Thyroid gland (tissue), 4 donors: ENCODE measurements around the gene HYI. TPM values are rescaled to one million over a fixed set of nuclear protein-coding genes. Genes with fewer than 3 reads are reported as not detected.

Experiments used
- DNase-seq, 2 donors: peaks; one replicate each; pipeline ENCODE4 v3.0.0-alpha.2; 2019
- H3K27ac ChIP-seq, 3 donors: fragments of 200-600 bp; sonication (generic); 1 replicate in 2 of 3; 2 replicates in 1 of 3; pipeline ENCODE4 v1.5.1; 2016 to 2019; ENCODE audit warnings: mild to moderate bottlenecking in 1 of 3, moderate library complexity in 1 of 3
- H3K27me3 ChIP-seq: fragments of 200-600 bp; sonication (generic); one replicate; pipeline ENCODE4 v1.5.1; 2019
- H3K36me3 ChIP-seq, 2 donors: fragments of 200-600 bp; sonication (generic); one replicate each; pipeline ENCODE4 v1.5.1; 2016 to 2019
- H3K4me1 ChIP-seq, 2 donors: fragments of 200-600 bp; sonication (generic); one replicate each; pipeline ENCODE4 v1.5.1; 2017 to 2019
- H3K4me3 ChIP-seq, 3 donors: fragments of 200-600 bp; sonication (generic); replicated peaks in 1 of 3; 1 replicate in 2 of 3; 2 replicates in 1 of 3; pipeline ENCODE4 v1.5.1; 2016; ENCODE audit warnings: mild to moderate bottlenecking in 1 of 3
- H3K9me3 ChIP-seq: fragments of 200-600 bp; sonication (generic); one replicate; pipeline ENCODE4 v1.5.1; 2017
- POLR2A ChIP-seq, 2 donors: fragments of 450-650 bp; IDR thresholded peaks; one replicate each; pipeline ENCODE4 v1.6.1; 2017; ENCODE audit warnings: antibody characterized with exemption in 2 of 2, mild to moderate bottlenecking in 2 of 2, moderate library complexity in 1 of 2
- WGBS, 2 donors: methylation state at CpG; one replicate each; pipeline ENCODE4 v1.1.5; 2017; 5-methylcytosine and 5-hydroxymethylcytosine counted together
- intact Hi-C: fragments of 100-400 bp; cut with DNase I; formaldehyde crosslinking; loops from one replicate; pipeline ENCODE4 v1.15.1; 2023
- total RNA-seq, 4 donors: library from RNA; depleted of rRNA; stranded (reverse); fragments of >200 nt; gene quantifications; one replicate each; pipeline ENCODE4 v1.2.3, GENCODE V29; 2016
- TF ChIP-seq, protein P1 (sequence below), 6 experiments: fragments of 200-600 bp in 3 of 6; fragments of 450-650 bp in 3 of 6; sonication (generic) in 3 of 6; IDR thresholded peaks; one replicate each; pipeline ENCODE4 v1.5.1; 2016 to 2019; ENCODE audit warnings: antibody characterized with exemption in 6 of 6, mild to moderate bottlenecking in 2 of 6, inconsistent platforms in 1 of 6, moderate library complexity in 1 of 6

HYI gene
- total RNA-seq, 4 donors from 2014 or later: 50.6 to 92.9 (median 65.6) TPM

DNA sequence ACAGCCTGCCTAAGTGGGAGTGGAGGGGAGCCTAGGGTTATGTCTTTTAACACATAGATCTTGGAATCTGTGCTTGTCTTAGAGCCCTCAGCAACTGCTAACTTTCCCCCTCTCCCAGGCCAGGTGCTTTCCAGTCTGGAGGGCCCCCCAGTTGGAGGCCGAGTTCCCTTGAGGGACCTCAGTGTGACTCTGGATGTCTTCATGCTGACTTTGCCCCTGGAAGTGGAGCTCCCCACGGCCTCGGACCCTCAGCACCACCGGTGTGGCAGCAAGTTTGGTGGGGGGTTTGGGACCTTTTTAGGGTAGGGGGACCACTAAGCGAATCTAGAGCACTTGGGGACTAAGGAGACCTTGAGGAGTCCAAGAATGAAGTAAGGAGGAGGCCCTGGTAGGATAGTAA lies 22.9 kb downstream of the HYI start:
- H3K27me3 ChIP-seq: no peaks in the 10 kb centered on the region
- no peak for DNase-seq
- no peaks in the 10 kb centered on the region for H3K9me3 ChIP-seq
- TF ChIP-seq POLR2A (IDR thresholded peaks at IDR 0.05): no peak
- TF ChIP-seq, protein P1, sequence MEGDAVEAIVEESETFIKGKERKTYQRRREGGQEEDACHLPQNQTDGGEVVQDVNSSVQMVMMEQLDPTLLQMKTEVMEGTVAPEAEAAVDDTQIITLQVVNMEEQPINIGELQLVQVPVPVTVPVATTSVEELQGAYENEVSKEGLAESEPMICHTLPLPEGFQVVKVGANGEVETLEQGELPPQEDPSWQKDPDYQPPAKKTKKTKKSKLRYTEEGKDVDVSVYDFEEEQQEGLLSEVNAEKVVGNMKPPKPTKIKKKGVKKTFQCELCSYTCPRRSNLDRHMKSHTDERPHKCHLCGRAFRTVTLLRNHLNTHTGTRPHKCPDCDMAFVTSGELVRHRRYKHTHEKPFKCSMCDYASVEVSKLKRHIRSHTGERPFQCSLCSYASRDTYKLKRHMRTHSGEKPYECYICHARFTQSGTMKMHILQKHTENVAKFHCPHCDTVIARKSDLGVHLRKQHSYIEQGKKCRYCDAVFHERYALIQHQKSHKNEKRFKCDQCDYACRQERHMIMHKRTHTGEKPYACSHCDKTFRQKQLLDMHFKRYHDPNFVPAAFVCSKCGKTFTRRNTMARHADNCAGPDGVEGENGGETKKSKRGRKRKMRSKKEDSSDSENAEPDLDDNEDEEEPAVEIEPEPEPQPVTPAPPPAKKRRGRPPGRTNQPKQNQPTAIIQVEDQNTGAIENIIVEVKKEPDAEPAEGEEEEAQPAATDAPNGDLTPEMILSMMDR (IDR thresholded peaks at IDR 0.05): no peak
- H3K4me1 ChIP-seq: peaks cover 3 to 6% of the 10 kb centered on the region in 2 donors
- WGBS, 2 donors: 96 to 97% methylated on average over 5 of the region's 5 CpGs
- no peak overlapping the region for H3K4me3 ChIP-seq
- no peak overlapping the region for H3K27ac ChIP-seq
- peaks cover 77 to 89% of the 10 kb centered on the region in 2 donors for H3K36me3 ChIP-seq
- intact Hi-C loops: no loop called here

GRCh38 chr1:43427941-43428340 lies 25.8 kb downstream of the HYI start:
- Histone ChIP-seq H3K9me3 (no peaks in the 10 kb centered on the region), H3K4me3 (no peak overlapping the region), H3K4me1 (peaks cover 3 to 6% of the 10 kb centered on the region in 2 donors), H3K36me3 (peaks cover 85 to 91% of the 10 kb centered on the region in 2 donors), H3K27ac (no peak overlapping the region), H3K27me3 (no peaks in the 10 kb centered on the region)
- TF ChIP-seq POLR2A (IDR thresholded peaks at IDR 0.05): no peak
- TF ChIP-seq, protein P1 (IDR thresholded peaks at IDR 0.05): no peak
- DNase-seq: no peak
- 83 to 88% methylated on average over 9 of the region's 9 CpGs for WGBS, 2 donors
- intact Hi-C loops: no loop called here

- intact Hi-C loops: no loop called here
- peak; percentile 86 to 88 for DNase-seq
- Histone ChIP-seq H3K9me3 (no peaks in the 10 kb centered on the region), H3K36me3 (peaks cover 85 to 91% of the 10 kb centered on the region in 2 donors), H3K4me3 (no peak overlapping the region), H3K4me1 (peaks cover 3 to 6% of the 10 kb centered on the region in 2 donors), H3K27me3 (no peaks in the 10 kb centered on the region), H3K27ac (peak overlapping the region in 1 of 3 donors; percentile 30)
- no peak for TF ChIP-seq POLR2A (IDR thresholded peaks at IDR 0.05)
- TF ChIP-seq, protein P1 (IDR thresholded peaks at IDR 0.05): no peak
- 67 to 73% methylated on average over 14 of the region's 14 CpGs for WGBS, 2 donors
These were observed 26.2 kb downstream of the HYI start for GRCh38 chr1:43427524-43427923.

- Histone ChIP-seq H3K36me3 (peaks cover 85 to 90% of the 10 kb centered on the region in 2 donors), H3K27me3 (no peaks in the 10 kb centered on the region), H3K4me3 (no peak overlapping the region), H3K9me3 (no peaks in the 10 kb centered on the region), H3K27ac (no peak overlapping the region), H3K4me1 (peaks cover 3 to 6% of the 10 kb centered on the region in 2 donors)
- TF ChIP-seq, protein P1 (IDR thresholded peaks at IDR 0.05): no peak
- TF ChIP-seq POLR2A (IDR thresholded peaks at IDR 0.05): no peak
- WGBS, 2 donors: 86 to 96% methylated on average over 8 to 10 of the region's 11 CpGs
- intact Hi-C loops: no loop called here
- DNase-seq: no peak
These were observed 27.5 kb downstream of the HYI start for GRCh38 chr1:43426221-43426620.

DNA sequence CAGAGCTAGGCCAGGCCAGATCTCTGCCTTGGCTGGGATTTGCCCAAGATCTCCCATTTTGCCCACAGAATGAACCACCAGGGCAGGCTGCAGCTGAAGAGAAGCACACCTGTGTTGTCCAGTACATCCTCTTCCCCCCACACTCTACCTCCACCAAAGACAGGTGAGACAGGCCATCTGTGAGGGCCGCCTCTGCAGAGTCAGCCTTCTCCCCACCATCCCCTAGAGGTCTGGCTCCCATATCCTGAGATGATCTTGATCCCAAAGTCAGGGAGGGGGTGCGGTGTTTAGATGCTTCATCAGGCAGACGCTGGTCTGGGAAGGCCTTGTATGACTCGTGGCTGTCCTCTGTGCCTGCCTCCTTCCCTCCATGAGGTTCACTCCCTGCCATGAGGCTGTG lies 28.7 kb downstream of the HYI start:
- 86 to 88% methylated on average over 4 of the region's 4 CpGs for WGBS, 2 donors
- TF ChIP-seq, protein P1 (IDR thresholded peaks at IDR 0.05): no peak
- TF ChIP-seq POLR2A (IDR thresholded peaks at IDR 0.05): no peak
- H3K4me3 ChIP-seq: no peak overlapping the region
- peaks cover 3 to 6% of the 10 kb centered on the region in 2 donors for H3K4me1 ChIP-seq
- no peaks in the 10 kb centered on the region for H3K9me3 ChIP-seq
- peaks cover 85 to 90% of the 10 kb centered on the region in 2 donors for H3K36me3 ChIP-seq
- intact Hi-C loops: no loop called here
- no peak overlapping the region for H3K27ac ChIP-seq
- no peak for DNase-seq
- no peaks in the 10 kb centered on the region for H3K27me3 ChIP-seq
